ENCODE results near the gene DSP.

DSP gene

GRCh38 chr6:7624796-7625710, 83.6 kb downstream of the DSP start:
- Histone ChIP-seq H3K4me3 (ENCODE audit: insufficient read depth, low read depth, low read length) (no peak overlapping the region), H3K9me3 (ENCODE audit: control insufficient read depth, low read length) (no peaks in the 10 kb centered on the region), H3K4me1 (ENCODE audit: control insufficient read depth, insufficient read depth, low read length) (peaks cover 8% of the 10 kb centered on the region), H3K27ac (ENCODE audit: insufficient read depth, low read depth, low read length, poor library complexity, severe bottlenecking) (peak overlapping the region; percentile 54), H3K27me3 (ENCODE audit: control insufficient read depth, insufficient read depth, low read length, poor library complexity, severe bottlenecking) (peaks cover 65% of the 10 kb centered on the region), H3K36me3 (ENCODE audit: control insufficient read depth, insufficient read depth, low read length) (no peaks in the 10 kb centered on the region)
- WGBS, 2 experiments = 22 to 34% methylated on average over 4 of the region's 4 CpGs

- 67 to 89% methylated on average over 1 to 2 of the region's 2 CpGs for WGBS, 2 experiments
- H3K27ac ChIP-seq (ENCODE audit: insufficient read depth, low read depth, low read length, poor library complexity, severe bottlenecking) = no peak overlapping the region
- H3K9me3 ChIP-seq (ENCODE audit: control insufficient read depth, low read length) = no peaks in the 10 kb centered on the region
These were observed 87.0 kb downstream of the DSP start for GRCh38 chr6:7628479-7628878.

GRCh38 chr6:7628909-7629308, 87.4 kb downstream of the DSP start:
- no peaks in the 10 kb centered on the region for H3K36me3 ChIP-seq (ENCODE audit: control insufficient read depth, insufficient read depth, low read length)
- no peaks in the 10 kb centered on the region for H3K9me3 ChIP-seq (ENCODE audit: control insufficient read depth, low read length)
- H3K27me3 ChIP-seq (ENCODE audit: control insufficient read depth, insufficient read depth, low read length, poor library complexity, severe bottlenecking) = peaks cover 53% of the 10 kb centered on the region
- WGBS, 2 experiments = 96 to 97% methylated on average over 11 of the region's 11 CpGs
- peaks cover 8% of the 10 kb centered on the region for H3K4me1 ChIP-seq (ENCODE audit: control insufficient read depth, insufficient read depth, low read length)
- no peak overlapping the region for H3K4me3 ChIP-seq (ENCODE audit: insufficient read depth, low read depth, low read length)
- no peak overlapping the region for H3K27ac ChIP-seq (ENCODE audit: insufficient read depth, low read depth, low read length, poor library complexity, severe bottlenecking)

More at GRCh38 chr6:7628479-7628878, 87.0 kb downstream of the DSP start:
- peaks cover 8% of the 10 kb centered on the region for H3K4me1 ChIP-seq (ENCODE audit: control insufficient read depth, insufficient read depth, low read length)
- H3K36me3 ChIP-seq (ENCODE audit: control insufficient read depth, insufficient read depth, low read length) = no peaks in the 10 kb centered on the region
- H3K4me3 ChIP-seq (ENCODE audit: insufficient read depth, low read depth, low read length) = no peak overlapping the region
- H3K27me3 ChIP-seq (ENCODE audit: control insufficient read depth, insufficient read depth, low read length, poor library complexity, severe bottlenecking) = peaks cover 55% of the 10 kb centered on the region

GRCh38 chr6:7629321-7629720, 87.8 kb downstream of the DSP start:
- 33 to 76% methylated on average over 1 to 2 of the region's 2 CpGs for WGBS, 2 experiments
- Histone ChIP-seq H3K9me3 (ENCODE audit: control insufficient read depth, low read length) (no peaks in the 10 kb centered on the region), H3K27me3 (ENCODE audit: control insufficient read depth, insufficient read depth, low read length, poor library complexity, severe bottlenecking) (peaks cover 49% of the 10 kb centered on the region), H3K4me3 (ENCODE audit: insufficient read depth, low read depth, low read length) (no peak overlapping the region), H3K4me1 (ENCODE audit: control insufficient read depth, insufficient read depth, low read length) (peaks cover 8% of the 10 kb centered on the region), H3K27ac (ENCODE audit: insufficient read depth, low read depth, low read length, poor library complexity, severe bottlenecking) (no peak overlapping the region), H3K36me3 (ENCODE audit: control insufficient read depth, insufficient read depth, low read length) (no peaks in the 10 kb centered on the region)

GRCh38 chr6:7630792-7631191, 89.3 kb downstream of the DSP start:
- no peak overlapping the region for H3K27ac ChIP-seq (ENCODE audit: insufficient read depth, low read depth, low read length, poor library complexity, severe bottlenecking)
- no peaks in the 10 kb centered on the region for H3K4me1 ChIP-seq (ENCODE audit: control insufficient read depth, insufficient read depth, low read length)
- H3K4me3 ChIP-seq (ENCODE audit: insufficient read depth, low read depth, low read length) = no peak overlapping the region
- 84 to 85% methylated on average over 5 of the region's 5 CpGs for WGBS, 2 experiments
- H3K27me3 ChIP-seq (ENCODE audit: control insufficient read depth, insufficient read depth, low read length, poor library complexity, severe bottlenecking) = peaks cover 45% of the 10 kb centered on the region
- no peaks in the 10 kb centered on the region for H3K9me3 ChIP-seq (ENCODE audit: control insufficient read depth, low read length)
- no peaks in the 10 kb centered on the region for H3K36me3 ChIP-seq (ENCODE audit: control insufficient read depth, insufficient read depth, low read length)

GRCh38 chr6:7631466-7631865, 90.0 kb downstream of the DSP start:
- no peak overlapping the region for H3K4me3 ChIP-seq (ENCODE audit: insufficient read depth, low read depth, low read length)
- no peak overlapping the region for H3K27ac ChIP-seq (ENCODE audit: insufficient read depth, low read depth, low read length, poor library complexity, severe bottlenecking)
- no peaks in the 10 kb centered on the region for H3K9me3 ChIP-seq (ENCODE audit: control insufficient read depth, low read length)
- no peaks in the 10 kb centered on the region for H3K36me3 ChIP-seq (ENCODE audit: control insufficient read depth, insufficient read depth, low read length)
- WGBS, 2 experiments = 93% methylated on average over 5 of the region's 5 CpGs
- peaks cover 38% of the 10 kb centered on the region for H3K27me3 ChIP-seq (ENCODE audit: control insufficient read depth, insufficient read depth, low read length, poor library complexity, severe bottlenecking)
- no peaks in the 10 kb centered on the region for H3K4me1 ChIP-seq (ENCODE audit: control insufficient read depth, insufficient read depth, low read length)

- H3K4me1 ChIP-seq (ENCODE audit: control insufficient read depth, insufficient read depth, low read length) = no peaks in the 10 kb centered on the region
- H3K27ac ChIP-seq (ENCODE audit: insufficient read depth, low read depth, low read length, poor library complexity, severe bottlenecking) = no peak overlapping the region
- peaks cover 26% of the 10 kb centered on the region for H3K27me3 ChIP-seq (ENCODE audit: control insufficient read depth, insufficient read depth, low read length, poor library complexity, severe bottlenecking)
- H3K36me3 ChIP-seq (ENCODE audit: control insufficient read depth, insufficient read depth, low read length) = no peaks in the 10 kb centered on the region
- 92% methylated on average over 9 of the region's 9 CpGs for WGBS, 2 experiments
- H3K9me3 ChIP-seq (ENCODE audit: control insufficient read depth, low read length) = no peaks in the 10 kb centered on the region
- H3K4me3 ChIP-seq (ENCODE audit: insufficient read depth, low read depth, low read length) = no peak overlapping the region
These were observed 91.2 kb downstream of the DSP start for GRCh38 chr6:7632501-7633290.

- no peaks in the 10 kb centered on the region for H3K36me3 ChIP-seq (ENCODE audit: control insufficient read depth, insufficient read depth, low read length)
- H3K27me3 ChIP-seq (ENCODE audit: control insufficient read depth, insufficient read depth, low read length, poor library complexity, severe bottlenecking) = peaks cover 22% of the 10 kb centered on the region
- no peak overlapping the region for H3K4me3 ChIP-seq (ENCODE audit: insufficient read depth, low read depth, low read length)
- H3K27ac ChIP-seq (ENCODE audit: insufficient read depth, low read depth, low read length, poor library complexity, severe bottlenecking) = no peak overlapping the region
- 60 to 89% methylated on average over 2 to 4 of the region's 4 CpGs for WGBS, 2 experiments
- H3K4me1 ChIP-seq (ENCODE audit: control insufficient read depth, insufficient read depth, low read length) = no peaks in the 10 kb centered on the region
- no peaks in the 10 kb centered on the region for H3K9me3 ChIP-seq (ENCODE audit: control insufficient read depth, low read length)
These were observed 91.9 kb downstream of the DSP start for GRCh38 chr6:7633361-7633760.

GRCh38 chr6:7636151-7636550, 94.7 kb downstream of the DSP start:
- H3K4me1 ChIP-seq (ENCODE audit: control insufficient read depth, insufficient read depth, low read length) = no peaks in the 10 kb centered on the region
- H3K27me3 ChIP-seq (ENCODE audit: control insufficient read depth, insufficient read depth, low read length, poor library complexity, severe bottlenecking) = peaks cover under 1% of the 10 kb centered on the region
- H3K4me3 ChIP-seq (ENCODE audit: insufficient read depth, low read depth, low read length) = no peak overlapping the region
- no peaks in the 10 kb centered on the region for H3K36me3 ChIP-seq (ENCODE audit: control insufficient read depth, insufficient read depth, low read length)
- no peak overlapping the region for H3K27ac ChIP-seq (ENCODE audit: insufficient read depth, low read depth, low read length, poor library complexity, severe bottlenecking)
- no peaks in the 10 kb centered on the region for H3K9me3 ChIP-seq (ENCODE audit: control insufficient read depth, low read length)
- WGBS, 2 experiments = 91 to 94% methylated on average over 1 of the region's 1 CpG
